ENCODE data around the gene SLC38A3. TPM values are rescaled to one million over a fixed set of nuclear protein-coding genes. Genes with fewer than 3 reads are reported as not detected.

Gene SLC38A3
- total and polyA plus RNA-seq, 9 of the 15 experiments (the other 6 are each of a cell fraction or from before 2014, with no cell fraction given), result 0.09 to 0.38 (median 0.16) TPM; not detected in 6

GRCh38 chr3:50231581-50231980 is 26.5 kb downstream of the SLC38A3 start (continued):
- TF ChIP-seq ZHX1 (conservative IDR thresholded peaks at IDR 0.05; ENCODE audit: low read length), result no peak

- H3K4me2 ChIP-seq (ENCODE audit: insufficient read depth, low read length), result no peak overlapping the region
- peaks cover 35 to 65% of the 10 kb centered on the region in 2 experiments for H3K4me1 ChIP-seq (replicated peaks in 1 of 2; ENCODE audit: control insufficient read depth in 2 of 2, insufficient read depth in 2 of 2, low read length in 2 of 2)
- TF ChIP-seq RBM25 (IDR thresholded peaks at IDR 0.05; ENCODE audit: low read depth, low read length, severe bottlenecking), result peak; percentile 24
- TF ChIP-seq ZNF232 (CRISPR knock-in tag; IDR thresholded peaks at IDR 0.05), result no peak
- no peak for TF ChIP-seq POLR2AphosphoS5 (IDR thresholded peaks at IDR 0.05; ENCODE audit: control insufficient read depth, insufficient read depth, low read depth, low read length)
- TF ChIP-seq ESRRB (CRISPR knock-in tag; IDR thresholded peaks at IDR 0.05; ENCODE audit: borderline replicate concordance), result no peak
- no peak for TF ChIP-seq ZNF785 (CRISPR knock-in tag; IDR thresholded peaks at IDR 0.05)
- in situ Hi-C loops (cut with MboI) (no loop called here), intact Hi-C loops (cut with micrococcal nuclease) (no loop called here)
- H3K27ac ChIP-seq (ENCODE audit: extremely low read depth, low read depth, low read length), result no peak overlapping the region
- FAIRE-seq (no peak), ATAC-seq (no peak), DNase-seq (ENCODE audit: extremely low read depth in 1 of 4, low spot score in 3 of 4) (no peak)
- 21% methylated on average over 3 of the region's 3 CpGs for WGBS (ENCODE audit: insufficient coverage, low coverage, missing lambda C conversion rate)
- H2AFZ ChIP-seq (ENCODE audit: low read depth, low read length), result no peak overlapping the region
- H3K9me3 ChIP-seq (replicated peaks; ENCODE audit: control insufficient read depth, insufficient read depth, low read depth, low read length), result no peaks in the 10 kb centered on the region
- no peaks in the 10 kb centered on the region for H3K36me3 ChIP-seq (ENCODE audit: control insufficient read depth, insufficient read depth, low read length)
- BruUV-seq (replicated peaks), result no TSS peak
- H3K9ac ChIP-seq (ENCODE audit: insufficient read depth in 1 of 2, low read depth in 2 of 2, low read length in 2 of 2), result no peak overlapping the region; a peak in 1 of 4 replicates
- ChIA-PET POLR2A (interaction anchor here (1.2 kb wide), 1 partner anchor 37 kb away, joined by 3 read pairs; no protein-coding TSS in a partner anchor), CTCF (ENCODE audit: low intra/inter-chr PET ratio) (no interaction called here)
- no peaks in the 10 kb centered on the region for H3K27me3 ChIP-seq (ENCODE audit: control insufficient read depth in 2 of 2, insufficient read depth in 2 of 2, low read length in 2 of 2)
- peaks cover 12% of the 10 kb centered on the region for H3K79me2 ChIP-seq (ENCODE audit: control insufficient read depth, insufficient read depth, low read length)
- H3K4me3 ChIP-seq, result no peak overlapping the region
- H4K20me1 ChIP-seq (replicated peaks; ENCODE audit: control insufficient read depth, insufficient read depth, low read length), result no peaks in the 10 kb centered on the region
- no peaks in the 10 kb centered on the region for H3K9me1 ChIP-seq (ENCODE audit: control insufficient read depth, insufficient read depth, low read length)
These were observed 27.2 kb downstream of the SLC38A3 start for GRCh38 chr3:50232303-50232702.

Data from K562 (cell line).